ENCODE data around the gene MORF4L1.

DNA sequence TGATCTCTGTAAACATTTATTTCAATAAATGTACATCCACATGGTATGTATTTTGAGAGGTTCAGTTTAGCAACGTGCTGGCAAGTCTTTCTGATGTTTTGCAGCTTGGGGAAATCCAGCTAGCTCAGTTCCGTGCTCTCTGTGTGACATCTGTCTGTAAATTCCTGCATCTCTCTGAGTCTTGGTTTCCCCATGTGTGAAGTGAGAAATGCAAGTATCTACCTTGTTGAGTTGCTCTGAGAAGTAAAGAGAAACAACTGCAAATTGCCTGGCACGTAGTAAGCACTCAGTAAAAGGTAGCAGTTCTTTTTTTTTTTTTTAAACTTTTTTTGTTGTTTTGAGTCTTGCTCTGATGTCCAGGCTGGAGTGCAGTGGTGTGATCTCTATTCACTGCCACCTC lies 30.2 kb upstream of the MORF4L1 start:
- no peak for TF ChIP-seq POLR2A (IDR thresholded peaks at IDR 0.05)
- TF ChIP-seq CTCF (IDR thresholded peaks at IDR 0.05): no peak

Data from body of pancreas (tissue), 4 donors.